HL-60 (cell line): ENCODE data around the gene APPL1.

ENCODE experiments used
- CTCF ChIP-seq: IDR thresholded peaks from one replicate; pipeline ENCODE4 v1.5.1; 2011; ENCODE audit warnings: low read length, control low read depth, inconsistent platforms; ENCODE audit not compliant: insufficient read depth
- GABPA ChIP-seq: IDR thresholded peaks from 2 replicates; pipeline ENCODE4 v1.6.1; 2012; ENCODE audit warnings: low read depth
- POLR2AphosphoS5 ChIP-seq: IDR thresholded peaks from 2 replicates; pipeline ENCODE4 v1.6.1; 2012; ENCODE audit warnings: low read depth
- TF ChIP-seq, protein P1 (sequence below): IDR thresholded peaks from 2 replicates; pipeline ENCODE4 v1.6.1; 2012; ENCODE audit warnings: low read depth; ENCODE audit not compliant: insufficient replicate concordance

DNA sequence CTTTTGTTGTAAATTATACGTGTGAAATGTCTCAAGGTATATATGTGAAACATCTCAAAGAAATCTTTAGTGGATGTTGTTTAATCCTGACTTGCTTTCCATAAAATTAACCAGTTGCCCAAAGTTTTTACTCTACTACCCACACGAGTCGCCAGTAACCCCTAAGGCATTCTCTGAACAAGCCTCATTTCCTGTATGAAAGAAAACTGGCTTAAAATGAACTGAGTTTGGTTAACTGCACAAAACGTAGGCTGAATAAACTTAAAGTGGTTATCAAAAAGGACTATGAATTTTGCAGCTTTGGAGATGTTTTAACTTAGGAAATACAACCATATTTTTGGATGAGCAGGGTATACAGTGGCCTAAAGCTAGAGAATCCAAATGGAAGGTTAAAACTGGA is 2.7 kb upstream of the APPL1 start:
- no peak for TF ChIP-seq POLR2AphosphoS5
- no peak for TF ChIP-seq CTCF
- no peak for TF ChIP-seq GABPA
- TF ChIP-seq, protein P1, sequence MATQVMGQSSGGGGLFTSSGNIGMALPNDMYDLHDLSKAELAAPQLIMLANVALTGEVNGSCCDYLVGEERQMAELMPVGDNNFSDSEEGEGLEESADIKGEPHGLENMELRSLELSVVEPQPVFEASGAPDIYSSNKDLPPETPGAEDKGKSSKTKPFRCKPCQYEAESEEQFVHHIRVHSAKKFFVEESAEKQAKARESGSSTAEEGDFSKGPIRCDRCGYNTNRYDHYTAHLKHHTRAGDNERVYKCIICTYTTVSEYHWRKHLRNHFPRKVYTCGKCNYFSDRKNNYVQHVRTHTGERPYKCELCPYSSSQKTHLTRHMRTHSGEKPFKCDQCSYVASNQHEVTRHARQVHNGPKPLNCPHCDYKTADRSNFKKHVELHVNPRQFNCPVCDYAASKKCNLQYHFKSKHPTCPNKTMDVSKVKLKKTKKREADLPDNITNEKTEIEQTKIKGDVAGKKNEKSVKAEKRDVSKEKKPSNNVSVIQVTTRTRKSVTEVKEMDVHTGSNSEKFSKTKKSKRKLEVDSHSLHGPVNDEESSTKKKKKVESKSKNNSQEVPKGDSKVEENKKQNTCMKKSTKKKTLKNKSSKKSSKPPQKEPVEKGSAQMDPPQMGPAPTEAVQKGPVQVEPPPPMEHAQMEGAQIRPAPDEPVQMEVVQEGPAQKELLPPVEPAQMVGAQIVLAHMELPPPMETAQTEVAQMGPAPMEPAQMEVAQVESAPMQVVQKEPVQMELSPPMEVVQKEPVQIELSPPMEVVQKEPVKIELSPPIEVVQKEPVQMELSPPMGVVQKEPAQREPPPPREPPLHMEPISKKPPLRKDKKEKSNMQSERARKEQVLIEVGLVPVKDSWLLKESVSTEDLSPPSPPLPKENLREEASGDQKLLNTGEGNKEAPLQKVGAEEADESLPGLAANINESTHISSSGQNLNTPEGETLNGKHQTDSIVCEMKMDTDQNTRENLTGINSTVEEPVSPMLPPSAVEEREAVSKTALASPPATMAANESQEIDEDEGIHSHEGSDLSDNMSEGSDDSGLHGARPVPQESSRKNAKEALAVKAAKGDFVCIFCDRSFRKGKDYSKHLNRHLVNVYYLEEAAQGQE, result no peak
